AG10803 (cell line): Measurements from ENCODE around the gene ALOXE3.

Experiments used
- DNase-seq: peaks from one replicate; pipeline ENCODE4 v3.0.0; 2010; ENCODE audit warnings: low read depth
- H3K4me3 ChIP-seq: 2 replicates; pipeline ENCODE4 v1.5.1; 2011; ENCODE audit warnings: mild to moderate bottlenecking, low read length, control low read depth
- TF ChIP-seq, protein P1 (sequence below): conservative IDR thresholded peaks from 2 replicates; pipeline ENCODE4 v1.5.1; 2011; ENCODE audit warnings: mild to moderate bottlenecking, low read length, control low read depth, inconsistent platforms

The ALOXE3 gene

DNA sequence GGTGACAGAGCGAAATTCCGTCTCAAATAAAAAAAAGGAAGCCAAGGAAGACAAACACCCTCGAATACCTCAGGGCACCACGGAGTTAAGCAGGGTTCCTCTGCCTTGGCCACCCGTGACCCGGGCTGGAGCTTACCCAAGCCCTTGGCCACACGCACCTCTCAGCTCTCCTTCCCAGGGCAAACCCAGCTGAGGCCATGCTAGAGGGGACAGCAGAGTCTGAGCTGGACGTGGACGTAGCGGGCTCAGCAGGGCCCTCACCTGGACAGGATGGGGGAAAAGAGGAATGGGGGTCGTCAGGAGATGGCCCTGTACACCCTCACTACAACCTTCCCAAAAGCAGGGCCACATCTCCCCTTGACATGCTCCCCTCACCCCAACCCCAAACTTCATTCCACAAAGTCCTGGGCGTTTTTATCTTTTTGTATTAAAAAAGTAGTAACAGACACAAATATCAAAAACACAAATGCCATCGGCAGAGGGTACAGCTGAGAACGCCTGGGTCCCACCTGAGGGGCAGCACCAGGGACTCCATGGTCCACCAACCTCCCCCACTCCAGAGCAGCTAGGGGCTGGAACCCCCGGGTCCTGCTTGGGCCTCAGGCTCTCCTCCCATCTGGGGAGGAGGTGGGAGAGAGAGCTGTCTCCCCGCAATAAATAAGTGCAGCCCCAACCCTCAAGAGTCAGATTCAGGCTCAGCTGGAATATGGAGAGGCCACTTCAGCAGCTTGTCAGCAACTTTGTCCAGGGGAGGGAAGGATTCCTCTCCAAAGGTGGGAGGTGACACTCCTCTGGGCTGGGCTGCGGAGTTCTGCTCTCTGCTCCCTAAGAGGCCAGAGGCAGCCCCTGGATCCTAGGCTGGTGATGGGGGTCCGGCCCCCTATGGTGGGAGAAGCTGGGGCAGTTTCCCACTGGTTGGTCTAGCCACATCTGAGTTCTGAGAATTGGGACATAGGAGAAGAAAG is 22.0 kb upstream of the ALOXE3 start:
- no peak for DNase-seq
- TF ChIP-seq, protein P1, sequence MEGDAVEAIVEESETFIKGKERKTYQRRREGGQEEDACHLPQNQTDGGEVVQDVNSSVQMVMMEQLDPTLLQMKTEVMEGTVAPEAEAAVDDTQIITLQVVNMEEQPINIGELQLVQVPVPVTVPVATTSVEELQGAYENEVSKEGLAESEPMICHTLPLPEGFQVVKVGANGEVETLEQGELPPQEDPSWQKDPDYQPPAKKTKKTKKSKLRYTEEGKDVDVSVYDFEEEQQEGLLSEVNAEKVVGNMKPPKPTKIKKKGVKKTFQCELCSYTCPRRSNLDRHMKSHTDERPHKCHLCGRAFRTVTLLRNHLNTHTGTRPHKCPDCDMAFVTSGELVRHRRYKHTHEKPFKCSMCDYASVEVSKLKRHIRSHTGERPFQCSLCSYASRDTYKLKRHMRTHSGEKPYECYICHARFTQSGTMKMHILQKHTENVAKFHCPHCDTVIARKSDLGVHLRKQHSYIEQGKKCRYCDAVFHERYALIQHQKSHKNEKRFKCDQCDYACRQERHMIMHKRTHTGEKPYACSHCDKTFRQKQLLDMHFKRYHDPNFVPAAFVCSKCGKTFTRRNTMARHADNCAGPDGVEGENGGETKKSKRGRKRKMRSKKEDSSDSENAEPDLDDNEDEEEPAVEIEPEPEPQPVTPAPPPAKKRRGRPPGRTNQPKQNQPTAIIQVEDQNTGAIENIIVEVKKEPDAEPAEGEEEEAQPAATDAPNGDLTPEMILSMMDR: no peak
- no peak overlapping the region for H3K4me3 ChIP-seq

DNA sequence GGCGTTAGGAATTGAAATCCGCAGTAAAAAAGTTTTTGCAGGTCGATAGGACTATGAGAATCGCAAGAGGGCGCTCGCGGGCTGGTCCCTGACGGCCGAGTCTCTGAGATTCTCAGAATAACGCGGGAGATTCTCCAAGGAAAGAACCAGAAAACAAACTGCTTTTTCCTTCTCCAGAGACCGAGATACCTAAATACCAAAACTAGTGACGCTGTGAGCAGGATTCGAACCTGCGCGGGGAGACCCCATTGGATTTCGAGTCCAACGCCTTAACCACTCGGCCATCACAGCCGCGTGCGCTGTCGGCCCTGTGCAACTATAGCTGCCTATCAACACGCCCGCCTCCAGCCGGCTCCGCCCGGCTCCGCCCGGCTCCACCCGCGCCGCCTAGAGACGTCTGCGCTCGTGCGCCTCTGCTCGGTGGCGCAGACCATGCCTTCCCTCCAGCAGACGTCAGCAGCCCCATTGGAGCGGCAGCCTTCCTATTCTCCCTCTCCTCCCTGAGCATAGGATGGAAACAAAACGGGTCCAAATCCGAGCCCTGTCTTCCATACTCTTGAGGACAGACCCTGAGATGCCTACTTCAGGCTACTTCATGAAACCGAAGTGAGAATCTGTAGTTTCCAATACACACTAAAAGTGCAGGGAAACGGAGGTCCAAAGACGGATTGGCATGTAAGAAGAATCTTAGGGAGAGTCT is 20.5 kb upstream of the ALOXE3 start:
- H3K4me3 ChIP-seq: peak overlapping the region; percentile 57
- DNase-seq: peak; percentile 97
- TF ChIP-seq, protein P1: peak; percentile 90

DNA sequence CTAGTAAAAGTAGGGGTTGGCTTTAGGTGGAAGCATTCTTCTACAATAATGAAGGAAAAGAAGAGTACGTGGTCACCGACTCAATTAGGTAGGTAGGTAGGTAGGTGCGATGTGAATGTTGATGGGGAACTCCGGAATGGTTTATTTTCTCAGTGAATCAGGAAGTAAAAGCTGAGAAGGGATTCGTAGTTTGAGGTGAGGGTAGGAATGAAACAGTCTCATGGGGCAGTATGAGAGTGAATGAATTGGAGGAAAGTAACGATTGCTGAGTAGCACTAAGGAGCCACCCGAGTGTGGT is 20.0 kb upstream of the ALOXE3 start:
- TF ChIP-seq, protein P1: no peak
- no peak for DNase-seq
- peak overlapping the region; percentile 48 for H3K4me3 ChIP-seq

DNA sequence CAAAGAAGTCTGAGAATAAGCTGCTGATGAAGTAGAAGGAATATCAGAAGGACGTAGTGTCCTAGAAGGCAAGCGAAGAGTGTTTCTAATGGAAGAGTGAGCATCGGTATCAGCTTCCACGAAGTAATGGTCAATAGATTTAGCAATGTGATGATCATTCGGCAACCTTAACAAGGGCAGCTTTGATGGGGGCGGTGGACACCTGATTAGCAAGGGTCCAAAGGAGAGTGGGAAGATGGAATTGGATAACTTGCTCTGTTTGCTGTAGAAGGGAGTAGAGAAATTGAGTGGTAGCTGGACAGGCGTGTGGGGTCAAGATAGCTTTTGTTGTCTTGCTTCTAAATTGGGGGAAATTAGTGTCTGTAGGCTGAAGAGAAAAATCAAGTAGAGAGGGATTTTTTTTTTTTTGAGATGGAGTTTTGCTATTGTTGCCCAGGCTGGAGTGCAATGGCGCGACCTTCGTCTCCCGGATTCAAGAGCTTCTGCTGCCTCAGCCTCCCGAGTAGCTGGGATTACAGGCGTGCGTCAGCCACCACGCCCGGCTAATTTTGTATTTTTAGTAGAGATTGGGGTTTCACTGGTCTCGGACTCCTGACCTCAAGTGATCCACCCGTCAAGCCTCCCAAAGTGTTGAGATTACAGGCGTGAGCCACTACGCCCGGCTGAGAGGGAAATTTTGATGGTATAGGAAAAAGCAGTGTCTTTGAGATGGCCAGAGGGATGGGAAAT is 19.5 kb upstream of the ALOXE3 start:
- DNase-seq: no peak
- TF ChIP-seq, protein P1: no peak
- peak overlapping the region; percentile 48 for H3K4me3 ChIP-seq

DNA sequence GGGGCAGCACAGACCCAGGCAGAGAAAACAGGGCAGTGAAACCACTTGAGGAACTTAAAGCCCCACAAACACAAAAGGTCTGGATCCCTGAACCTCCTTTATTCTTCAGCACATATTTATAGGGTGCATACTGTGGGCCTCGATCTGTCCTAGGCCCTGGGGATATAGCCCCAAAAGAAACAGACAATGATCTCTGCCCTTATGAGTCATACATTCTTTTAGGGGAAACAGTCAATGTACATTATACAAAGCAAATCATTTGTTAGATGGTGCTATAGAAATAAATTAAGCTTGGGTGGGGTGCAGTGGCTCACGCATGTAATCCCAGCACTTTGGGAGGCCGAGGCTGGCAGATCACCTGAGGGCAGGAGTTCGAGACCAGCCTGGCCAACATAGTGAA is 15.6 kb upstream of the ALOXE3 start:
- no peak overlapping the region for H3K4me3 ChIP-seq
- TF ChIP-seq, protein P1: no peak
- DNase-seq: no peak

DNA sequence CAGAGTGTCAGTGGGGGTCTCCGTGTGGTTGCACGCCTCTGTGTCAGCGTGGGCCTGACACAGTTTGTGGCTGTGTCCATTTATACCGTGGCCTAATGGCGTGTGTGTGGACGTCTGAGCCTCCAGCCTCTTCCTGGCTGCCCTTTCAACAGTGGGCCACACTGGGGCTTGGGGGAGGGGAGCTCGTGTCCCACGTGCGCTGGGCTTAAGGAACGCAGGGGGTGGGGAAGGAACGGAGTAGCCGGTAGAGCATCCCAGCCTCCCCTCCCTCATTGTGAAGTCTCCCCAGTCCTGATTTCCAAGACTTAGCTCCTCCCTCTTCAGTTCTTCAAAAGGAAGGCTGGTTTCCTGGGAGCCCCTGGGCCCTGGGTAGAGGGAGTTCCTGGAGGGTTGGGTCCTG is 15.1 kb upstream of the ALOXE3 start:
- TF ChIP-seq, protein P1: no peak
- no peak for DNase-seq
- H3K4me3 ChIP-seq: no peak overlapping the region
